PFSK-1 (cell line): ENCODE results near the gene PCA3.

Source experiments
- SIN3A ChIP-seq: IDR thresholded peaks from 2 replicates; pipeline ENCODE4 v1.6.1; 2012; ENCODE audit warnings: mild to moderate bottlenecking, low read length, moderate library complexity, borderline replicate concordance; ENCODE audit not compliant: insufficient read depth
- TAF1 ChIP-seq: IDR thresholded peaks from 2 replicates; pipeline ENCODE4 v1.6.1; 2012; ENCODE audit warnings: low read length, control low read depth, borderline replicate concordance; ENCODE audit not compliant: insufficient read depth
- TF ChIP-seq, protein P1 (sequence below), 2 experiments: IDR thresholded peaks; 2 replicates each; pipeline versions ENCODE4 v1.6.1 to v1.8.0; 2011 to 2012; ENCODE audit warnings: low read depth in 2 of 2, low read length in 2 of 2, control low read depth in 1 of 2, inconsistent platforms in 1 of 2, mild to moderate bottlenecking in 1 of 2, moderate library complexity in 1 of 2; ENCODE audit not compliant: insufficient read depth in 1 of 2

DNA sequence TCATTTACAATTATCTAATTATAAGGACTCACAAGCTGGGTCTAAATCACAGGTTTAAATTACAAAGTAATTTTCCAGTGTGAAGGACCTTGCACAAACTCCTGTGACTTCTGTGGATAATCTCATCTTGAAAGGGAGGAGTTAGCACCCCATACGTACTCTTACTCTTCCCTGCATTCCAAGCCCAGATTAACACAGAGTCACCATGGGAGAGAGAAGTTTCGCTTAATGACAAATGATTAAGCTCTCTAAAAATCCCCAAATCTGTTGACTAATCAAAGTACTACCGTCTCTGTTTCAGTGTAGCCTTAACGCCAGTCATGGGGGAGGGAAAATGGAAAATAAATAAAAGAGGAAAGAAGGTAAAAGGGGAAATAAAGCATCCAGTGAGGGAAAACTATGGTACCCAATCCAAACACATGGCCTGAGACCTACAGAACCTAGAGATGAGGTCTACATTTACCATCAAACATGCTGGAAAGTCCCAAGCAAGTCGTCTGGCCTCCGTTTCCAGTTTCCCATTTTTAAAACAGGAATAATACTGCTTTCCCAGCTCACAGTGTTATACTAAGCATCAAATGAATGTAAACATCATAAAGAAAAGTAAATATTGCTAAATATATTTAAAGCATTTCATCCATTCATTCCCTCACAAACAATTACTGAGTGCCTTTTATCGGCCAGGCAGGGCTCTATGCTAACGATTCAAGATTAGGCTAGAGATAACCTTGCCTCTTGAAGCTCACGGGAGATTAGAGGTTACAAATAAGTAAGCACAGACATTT, 63.2 kb downstream of the PCA3 start:
- TF ChIP-seq TAF1: no peak
- TF ChIP-seq, protein P1, sequence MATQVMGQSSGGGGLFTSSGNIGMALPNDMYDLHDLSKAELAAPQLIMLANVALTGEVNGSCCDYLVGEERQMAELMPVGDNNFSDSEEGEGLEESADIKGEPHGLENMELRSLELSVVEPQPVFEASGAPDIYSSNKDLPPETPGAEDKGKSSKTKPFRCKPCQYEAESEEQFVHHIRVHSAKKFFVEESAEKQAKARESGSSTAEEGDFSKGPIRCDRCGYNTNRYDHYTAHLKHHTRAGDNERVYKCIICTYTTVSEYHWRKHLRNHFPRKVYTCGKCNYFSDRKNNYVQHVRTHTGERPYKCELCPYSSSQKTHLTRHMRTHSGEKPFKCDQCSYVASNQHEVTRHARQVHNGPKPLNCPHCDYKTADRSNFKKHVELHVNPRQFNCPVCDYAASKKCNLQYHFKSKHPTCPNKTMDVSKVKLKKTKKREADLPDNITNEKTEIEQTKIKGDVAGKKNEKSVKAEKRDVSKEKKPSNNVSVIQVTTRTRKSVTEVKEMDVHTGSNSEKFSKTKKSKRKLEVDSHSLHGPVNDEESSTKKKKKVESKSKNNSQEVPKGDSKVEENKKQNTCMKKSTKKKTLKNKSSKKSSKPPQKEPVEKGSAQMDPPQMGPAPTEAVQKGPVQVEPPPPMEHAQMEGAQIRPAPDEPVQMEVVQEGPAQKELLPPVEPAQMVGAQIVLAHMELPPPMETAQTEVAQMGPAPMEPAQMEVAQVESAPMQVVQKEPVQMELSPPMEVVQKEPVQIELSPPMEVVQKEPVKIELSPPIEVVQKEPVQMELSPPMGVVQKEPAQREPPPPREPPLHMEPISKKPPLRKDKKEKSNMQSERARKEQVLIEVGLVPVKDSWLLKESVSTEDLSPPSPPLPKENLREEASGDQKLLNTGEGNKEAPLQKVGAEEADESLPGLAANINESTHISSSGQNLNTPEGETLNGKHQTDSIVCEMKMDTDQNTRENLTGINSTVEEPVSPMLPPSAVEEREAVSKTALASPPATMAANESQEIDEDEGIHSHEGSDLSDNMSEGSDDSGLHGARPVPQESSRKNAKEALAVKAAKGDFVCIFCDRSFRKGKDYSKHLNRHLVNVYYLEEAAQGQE (IDR thresholded peaks at IDR 0.05; ENCODE audit: insufficient read depth in 1 of 2, low read depth in 2 of 2, low read length in 2 of 2): no peak
- no peak for TF ChIP-seq SIN3A
